NOMO-1 treated with dmso at 0.1 percent for 144 hours (cell line): Measurements from ENCODE around the gene NYAP2.

Experiments
- DNase-seq: peaks from one replicate; lab custom pipeline; 2025; ENCODE audit not compliant: unreplicated experiment; lab: John Stamatoyannopoulos, UW

NYAP2 gene

DNA sequence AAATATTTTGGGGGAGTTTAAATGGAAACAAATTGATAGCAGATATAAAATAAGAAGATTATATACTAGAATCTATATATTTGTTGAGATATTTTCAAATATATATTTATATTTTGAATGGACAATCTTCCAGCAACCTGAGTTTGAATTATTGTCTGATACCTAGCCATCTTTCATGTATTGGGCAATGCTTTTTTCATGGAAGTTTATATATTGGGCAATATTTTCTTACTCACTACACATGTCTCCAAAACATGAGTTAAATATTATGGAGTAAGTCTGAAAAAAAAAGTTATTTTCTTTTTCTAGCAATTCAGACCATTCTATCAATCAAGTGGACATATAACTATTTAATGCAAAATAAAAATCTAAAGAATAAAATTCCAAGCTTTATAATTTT, 295.2 kb downstream of the NYAP2 start:
- DNase-seq: no peak

GRCh38 chr2:225697936-225698335, 298.4 kb downstream of the NYAP2 start:
- no peak for DNase-seq
